ENCODE data around the gene VPS37B.
A peak's percentile ranks its signal among the peaks of the same experiment; 100 is the strongest.

VPS37B gene

DNA sequence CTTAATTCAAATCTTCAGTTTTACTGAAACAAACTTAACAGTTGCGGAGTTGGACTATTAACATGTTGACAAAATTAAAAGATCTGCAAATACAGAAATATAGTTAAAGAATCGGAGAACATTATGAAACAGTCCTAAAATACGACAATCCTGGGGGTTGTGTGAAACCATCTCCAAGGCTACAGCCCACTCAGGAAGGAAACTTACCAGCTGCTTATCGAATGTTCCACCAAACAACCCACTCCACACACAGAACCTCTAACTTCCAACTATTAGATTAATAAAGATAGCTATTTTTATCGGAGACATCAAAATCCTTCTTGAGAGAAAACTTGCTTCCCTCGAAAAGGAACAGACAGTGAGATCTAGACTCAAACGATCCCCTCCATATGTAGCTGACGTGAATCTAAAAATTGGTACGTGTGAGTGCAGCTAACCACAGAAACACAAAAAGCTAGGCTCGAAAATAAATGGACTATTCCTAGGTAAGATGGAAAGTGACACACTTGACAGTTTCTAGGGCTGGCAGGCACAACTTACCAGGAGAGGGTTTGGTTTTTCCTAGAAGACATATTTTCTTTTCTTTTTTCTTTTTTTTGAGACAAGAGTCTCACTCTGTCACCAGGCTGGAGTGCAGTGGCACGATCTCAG, 12.9 kb downstream of the VPS37B start (continued):
- TF ChIP-seq, protein P1, sequence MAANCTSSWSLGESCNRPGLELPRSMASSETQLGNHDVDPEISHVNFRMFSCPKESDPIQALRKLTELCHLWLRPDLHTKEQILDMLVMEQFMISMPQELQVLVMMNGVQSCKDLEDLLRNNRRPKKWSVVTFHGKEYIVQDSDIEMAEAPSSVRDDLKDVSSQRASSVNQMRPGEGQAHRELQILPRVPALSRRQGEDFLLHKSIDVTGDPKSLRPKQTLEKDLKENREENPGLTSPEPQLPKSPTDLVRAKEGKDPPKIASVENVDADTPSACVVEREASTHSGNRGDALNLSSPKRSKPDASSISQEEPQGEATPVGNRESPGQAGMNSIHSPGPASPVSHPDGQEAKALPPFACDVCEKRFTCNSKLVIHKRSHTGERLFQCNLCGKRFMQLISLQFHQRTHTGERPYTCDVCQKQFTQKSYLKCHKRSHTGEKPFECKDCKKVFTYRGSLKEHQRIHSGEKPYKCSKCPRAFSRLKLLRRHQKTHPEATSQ (tag by site-specific recombination; IDR thresholded peaks at IDR 0.05): no peak
- no peak for TF ChIP-seq ZNF624 (tag by site-specific recombination; IDR thresholded peaks at IDR 0.05)
- no peak for TF ChIP-seq ZNF239 (tag by site-specific recombination; IDR thresholded peaks at IDR 0.05)
- TF ChIP-seq ZNF571 (tag by site-specific recombination; IDR thresholded peaks at IDR 0.05): no peak
- TF ChIP-seq ZBTB11 (tag by site-specific recombination; conservative IDR thresholded peaks at IDR 0.05; ENCODE audit: low read depth): no peak
- TF ChIP-seq PATZ1 (tag by site-specific recombination; IDR thresholded peaks at IDR 0.05): no peak

DNA sequence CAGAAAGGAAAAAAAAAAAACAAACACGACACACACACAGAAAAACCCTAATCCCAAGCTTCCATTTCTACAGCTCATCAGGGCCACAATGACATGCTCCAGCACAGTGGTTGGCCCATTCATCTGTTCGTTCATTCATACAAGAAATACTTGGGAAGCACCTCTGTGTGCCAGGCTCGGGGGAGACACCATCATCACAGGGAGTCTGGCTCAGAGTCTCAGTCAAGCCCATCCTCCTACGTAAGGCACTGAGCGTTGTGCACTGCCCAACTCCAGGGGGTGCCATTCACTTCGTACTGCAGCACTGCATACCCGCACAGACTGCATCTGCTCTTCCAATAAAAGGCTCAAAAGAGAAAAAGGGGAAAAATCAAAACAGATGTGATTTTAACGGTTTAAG, 15.3 kb downstream of the VPS37B start:
- Histone ChIP-seq H3K36me3 (ENCODE audit: control insufficient read depth in 2 of 2, insufficient read depth in 1 of 2, low read length in 2 of 2) (no peaks in the 10 kb centered on the region), H3K27ac (ENCODE audit: extremely low read depth, low read depth, low read length) (no peak overlapping the region), H3K4me3 (ENCODE audit: low read depth, low read length) (no peak overlapping the region), H3K4me1 (ENCODE audit: control insufficient read depth, insufficient read depth, low read length) (peaks cover 28% of the 10 kb centered on the region), H3K9me3 (ENCODE audit: control insufficient read depth, insufficient read depth, low read depth, low read length) (no peaks in the 10 kb centered on the region)
- ChIA-PET POLR2A (interaction anchor here (1.0 kb wide), 1 partner anchor 86 kb away, joined by 4 read pairs; the partner anchor contains the start of gene ABCB9), CTCF (interaction anchor here (0.6 to 2.1 kb wide), 18 partner anchors 8 to 701 kb away, joined by 3 to 11 read pairs (median 5); no protein-coding TSS in a partner anchor)
- TF ChIP-seq ZNF580 (tag by site-specific recombination; IDR thresholded peaks at IDR 0.05) (no peak), ZNF266 (tag by site-specific recombination; IDR thresholded peaks at IDR 0.05; ENCODE audit: low read depth) (no peak), ZNF600 (tag by site-specific recombination; IDR thresholded peaks at IDR 0.05) (peak; percentile 82; the same call in 1 of the 2 replicates), ZBTB17 (tag by site-specific recombination; IDR thresholded peaks at IDR 0.05) (peak; percentile 75; the same call in 1 of the 2 replicates), PBX3 (CRISPR knock-in tag; IDR thresholded peaks at IDR 0.05) (0 out of 2 replicates have a peak, but pooled peaks have one; percentile 32), ZNF391 (tag by site-specific recombination; IDR thresholded peaks at IDR 0.05; ENCODE audit: borderline replicate concordance, low read depth) (no peak), ZNF24 (tag by site-specific recombination; IDR thresholded peaks at IDR 0.05) (peak; percentile 54; the same call in 1 of the 2 replicates)
- TF ChIP-seq, protein P2, sequence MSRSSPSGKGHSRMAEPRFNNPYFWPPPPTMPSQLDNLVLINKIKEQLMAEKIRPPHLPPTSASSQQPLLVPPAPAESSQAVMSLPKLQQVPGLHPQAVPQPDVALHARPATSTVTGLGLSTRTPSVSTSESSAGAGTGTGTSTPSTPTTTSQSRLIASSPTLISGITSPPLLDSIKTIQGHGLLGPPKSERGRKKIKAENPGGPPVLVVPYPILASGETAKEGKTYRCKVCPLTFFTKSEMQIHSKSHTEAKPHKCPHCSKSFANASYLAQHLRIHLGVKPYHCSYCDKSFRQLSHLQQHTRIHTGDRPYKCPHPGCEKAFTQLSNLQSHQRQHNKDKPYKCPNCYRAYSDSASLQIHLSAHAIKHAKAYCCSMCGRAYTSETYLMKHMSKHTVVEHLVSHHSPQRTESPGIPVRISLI (tag by site-specific recombination; IDR thresholded peaks at IDR 0.05): no peak
- TF ChIP-seq, protein P3, sequence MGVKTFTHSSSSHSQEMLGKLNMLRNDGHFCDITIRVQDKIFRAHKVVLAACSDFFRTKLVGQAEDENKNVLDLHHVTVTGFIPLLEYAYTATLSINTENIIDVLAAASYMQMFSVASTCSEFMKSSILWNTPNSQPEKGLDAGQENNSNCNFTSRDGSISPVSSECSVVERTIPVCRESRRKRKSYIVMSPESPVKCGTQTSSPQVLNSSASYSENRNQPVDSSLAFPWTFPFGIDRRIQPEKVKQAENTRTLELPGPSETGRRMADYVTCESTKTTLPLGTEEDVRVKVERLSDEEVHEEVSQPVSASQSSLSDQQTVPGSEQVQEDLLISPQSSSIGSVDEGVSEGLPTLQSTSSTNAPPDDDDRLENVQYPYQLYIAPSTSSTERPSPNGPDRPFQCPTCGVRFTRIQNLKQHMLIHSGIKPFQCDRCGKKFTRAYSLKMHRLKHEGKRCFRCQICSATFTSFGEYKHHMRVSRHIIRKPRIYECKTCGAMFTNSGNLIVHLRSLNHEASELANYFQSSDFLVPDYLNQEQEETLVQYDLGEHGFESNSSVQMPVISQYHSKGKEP (tag by site-specific recombination; IDR thresholded peaks at IDR 0.05): peak; percentile 90
- TF ChIP-seq, protein P4, sequence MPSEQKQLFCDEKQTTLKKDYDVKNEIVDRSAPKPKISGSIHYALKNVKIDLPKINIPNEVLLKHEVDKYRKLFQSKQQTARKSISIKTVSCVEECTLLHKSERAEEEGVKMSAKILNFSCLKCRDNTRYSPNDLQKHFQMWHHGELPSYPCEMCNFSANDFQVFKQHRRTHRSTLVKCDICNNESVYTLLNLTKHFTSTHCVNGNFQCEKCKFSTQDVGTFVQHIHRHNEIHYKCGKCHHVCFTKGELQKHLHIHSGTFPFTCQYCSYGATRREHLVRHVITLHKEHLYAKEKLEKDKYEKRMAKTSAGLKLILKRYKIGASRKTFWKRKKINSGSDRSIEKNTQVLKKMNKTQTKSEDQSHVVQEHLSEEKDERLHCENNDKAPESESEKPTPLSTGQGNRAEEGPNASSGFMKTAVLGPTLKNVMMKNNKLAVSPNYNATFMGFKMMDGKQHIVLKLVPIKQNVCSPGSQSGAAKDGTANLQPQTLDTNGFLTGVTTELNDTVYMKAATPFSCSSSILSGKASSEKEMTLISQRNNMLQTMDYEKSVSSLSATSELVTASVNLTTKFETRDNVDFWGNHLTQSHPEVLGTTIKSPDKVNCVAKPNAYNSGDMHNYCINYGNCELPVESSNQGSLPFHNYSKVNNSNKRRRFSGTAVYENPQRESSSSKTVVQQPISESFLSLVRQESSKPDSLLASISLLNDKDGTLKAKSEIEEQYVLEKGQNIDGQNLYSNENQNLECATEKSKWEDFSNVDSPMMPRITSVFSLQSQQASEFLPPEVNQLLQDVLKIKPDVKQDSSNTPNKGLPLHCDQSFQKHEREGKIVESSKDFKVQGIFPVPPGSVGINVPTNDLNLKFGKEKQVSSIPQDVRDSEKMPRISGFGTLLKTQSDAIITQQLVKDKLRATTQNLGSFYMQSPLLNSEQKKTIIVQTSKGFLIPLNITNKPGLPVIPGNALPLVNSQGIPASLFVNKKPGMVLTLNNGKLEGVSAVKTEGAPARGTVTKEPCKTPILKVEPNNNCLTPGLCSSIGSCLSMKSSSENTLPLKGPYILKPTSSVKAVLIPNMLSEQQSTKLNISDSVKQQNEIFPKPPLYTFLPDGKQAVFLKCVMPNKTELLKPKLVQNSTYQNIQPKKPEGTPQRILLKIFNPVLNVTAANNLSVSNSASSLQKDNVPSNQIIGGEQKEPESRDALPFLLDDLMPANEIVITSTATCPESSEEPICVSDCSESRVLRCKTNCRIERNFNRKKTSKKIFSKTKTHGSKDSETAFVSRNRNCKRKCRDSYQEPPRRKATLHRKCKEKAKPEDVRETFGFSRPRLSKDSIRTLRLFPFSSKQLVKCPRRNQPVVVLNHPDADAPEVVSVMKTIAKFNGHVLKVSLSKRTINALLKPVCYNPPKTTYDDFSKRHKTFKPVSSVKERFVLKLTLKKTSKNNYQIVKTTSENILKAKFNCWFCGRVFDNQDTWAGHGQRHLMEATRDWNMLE (tag by site-specific recombination; conservative IDR thresholded peaks at IDR 0.05; ENCODE audit: low read depth): no peak

Data from HEK293 (cell line).